SK-N-SH (cell line): ENCODE measurements around the gene RNF214. TPM values are rescaled to one million over a fixed set of nuclear protein-coding genes. Genes with fewer than 3 reads are reported as not detected.

ENCODE experiments used
- CTCF ChIA-PET: fragments of 300-600, 350-600 bp; formaldehyde crosslinking; extraction: SDS; loops from one replicate; lab custom pipeline; 2021; lab: Yijun Ruan, JAX
- POLR2A ChIA-PET: fragments of 350-600 bp; sonication (Branson Sonifier 250); formaldehyde crosslinking; extraction: SDS; loops from one replicate; lab custom pipeline; 2020; ENCODE audit warnings: antibody characterized with exemption, inconsistent platforms; lab: Yijun Ruan, JAX
- DNase-seq: peaks from one replicate; pipeline ENCODE4 v3.0.0; 2012
- H2AFZ ChIP-seq: fragments of 200-600 bp; sonication (generic); 2 replicates; pipeline ENCODE4 v1.8.1; 2016; ENCODE audit warnings: antibody characterized with exemption, mild to moderate bottlenecking, low read depth
- H3F3A ChIP-seq: fragments of 200-600 bp; sonication (generic); replicated peaks from 2 replicates; pipeline ENCODE3; 2016; ENCODE audit warnings: antibody characterized with exemption, mild to moderate bottlenecking; ENCODE audit not compliant: insufficient read depth
- H3K27ac ChIP-seq, 2 experiments: fragments of 200-500 bp in 1 of 2; fragments of 200-600 bp in 1 of 2; sonication (Bioruptor generic) in 1 of 2; sonication (generic), shearing (Covaris generic) in 1 of 2; 2 replicates each; pipeline versions ENCODE4 v1.5.1 to v1.6.1; 2014 to 2016; ENCODE audit warnings: low read depth in 2 of 2, inconsistent platforms in 1 of 2, low read length in 1 of 2, mild to moderate bottlenecking in 1 of 2, mixed read lengths in 1 of 2
- H3K27me3 ChIP-seq: fragments of 200-600 bp; sonication (generic), shearing (Covaris generic); 2 replicates; pipeline ENCODE4 v1.6.1; 2016; ENCODE audit warnings: mixed run types; ENCODE audit not compliant: insufficient read depth
- H3K36me3 ChIP-seq, 2 experiments: fragments of 200-500 bp in 1 of 2; fragments of 200-600 bp in 1 of 2; sonication (Bioruptor generic) in 1 of 2; sonication (generic) in 1 of 2; replicated peaks in 1 of 2; 2 replicates each; pipeline versions ENCODE3 to v1.5.1; 2014 to 2016; ENCODE audit warnings: low read length in 1 of 2, mild to moderate bottlenecking in 1 of 2; ENCODE audit not compliant: insufficient read depth in 2 of 2, control insufficient read depth in 1 of 2
- H3K4me1 ChIP-seq, 2 experiments: fragments of 200-500 bp in 1 of 2; fragments of 200-600 bp in 1 of 2; sonication (Bioruptor generic) in 1 of 2; sonication (generic), shearing (Covaris generic) in 1 of 2; 2 replicates each; pipeline versions ENCODE4 v1.5.1 to v1.6.1; 2014 to 2016; ENCODE audit warnings: low read depth in 1 of 2, low read length in 1 of 2, mixed run types in 1 of 2; ENCODE audit not compliant: insufficient read depth in 2 of 2, control insufficient read depth in 1 of 2
- H3K4me2 ChIP-seq: fragments of 200-600 bp; sonication (generic), shearing (Covaris generic); 2 replicates; pipeline ENCODE4 v1.6.1; 2017; ENCODE audit warnings: mixed run types
- H3K4me3 ChIP-seq, 2 experiments: fragments of 200-500 bp in 1 of 2; fragments of 200-600 bp in 1 of 2; sonication (Bioruptor generic) in 1 of 2; sonication (generic), shearing (Covaris generic) in 1 of 2; 2 replicates each; pipeline versions ENCODE4 v1.5.1 to v1.8.1; 2014 to 2016; ENCODE audit warnings: low read depth in 2 of 2, inconsistent platforms in 1 of 2, low read length in 1 of 2, mild to moderate bottlenecking in 1 of 2, mixed read lengths in 1 of 2, moderate library complexity in 1 of 2
- H3K79me2 ChIP-seq: fragments of 200-600 bp; sonication (generic); 2 replicates; pipeline ENCODE4 v1.8.1; 2017; ENCODE audit warnings: mild to moderate bottlenecking; ENCODE audit not compliant: insufficient read depth
- H3K9ac ChIP-seq: fragments of 200-600 bp; sonication (generic); 2 replicates; pipeline ENCODE4 v1.6.1; 2017; ENCODE audit warnings: mixed run types
- H3K9me2 ChIP-seq: fragments of 200-600 bp; sonication (generic); 2 replicates; pipeline ENCODE4 v1.6.1; 2017; ENCODE audit warnings: mixed run types
- H3K9me3 ChIP-seq: fragments of 200-600 bp; sonication (generic); 2 replicates; pipeline ENCODE4 v1.6.1; 2017; ENCODE audit warnings: mixed run types, mild to moderate bottlenecking, moderate library complexity
- H4K20me1 ChIP-seq: fragments of 200-600 bp; sonication (generic); 2 replicates; pipeline ENCODE4 v1.6.1; 2017; ENCODE audit warnings: mild to moderate bottlenecking, mixed run types; ENCODE audit not compliant: insufficient read depth
- CHD2 ChIP-seq: fragments of 150-350 bp; IDR thresholded peaks from 2 replicates; pipeline ENCODE4 v1.6.1; 2018; ENCODE audit warnings: low read length; ENCODE audit not compliant: partially characterized antibody
- EP300 ChIP-seq, 2 experiments: IDR thresholded peaks; 2 replicates each; pipeline versions ENCODE4 v1.4.0 to v1.6.1; 2012; ENCODE audit warnings: borderline replicate concordance in 1 of 2, low read depth in 1 of 2, low read length in 1 of 2
- EZH2phosphoT487 ChIP-seq: fragments of 200-600 bp; sonication (generic); IDR thresholded peaks from 2 replicates; pipeline ENCODE4 v1.6.1; 2017; ENCODE audit warnings: low read depth, mixed run types, mild to moderate bottlenecking, antibody characterized with exemption, moderate library complexity, borderline replicate concordance
- FOSL2 ChIP-seq: IDR thresholded peaks from 2 replicates; pipeline ENCODE4 v1.4.0; 2012; ENCODE audit warnings: low read depth, mild to moderate bottlenecking, moderate library complexity, borderline replicate concordance
- FOXJ3 ChIP-seq: sonication (generic); formaldehyde crosslinking; IDR thresholded peaks from 2 replicates; pipeline ENCODE4 v1.5.1; 2020; ENCODE audit warnings: mild to moderate bottlenecking, missing genetic modification reagents
- FOXM1 ChIP-seq: IDR thresholded peaks from 2 replicates; pipeline ENCODE4 v1.4.0; 2012; ENCODE audit warnings: low read depth, mild to moderate bottlenecking
- GABPA ChIP-seq: IDR thresholded peaks from 2 replicates; pipeline ENCODE4 v1.4.0; 2012; ENCODE audit warnings: low read depth, mild to moderate bottlenecking
- GATA2 ChIP-seq: sonication (generic); formaldehyde crosslinking; IDR thresholded peaks from 2 replicates; pipeline ENCODE4 v1.5.0; 2020; ENCODE audit warnings: mild to moderate bottlenecking, missing genetic modification reagents
- IRF3 ChIP-seq: fragments of 150-350 bp; IDR thresholded peaks from 2 replicates; pipeline ENCODE4 v1.6.1; 2016; ENCODE audit warnings: mild to moderate bottlenecking, low read depth, low read length
- JUND ChIP-seq: IDR thresholded peaks from 2 replicates; pipeline ENCODE4 v1.4.0; 2012
- MAX ChIP-seq: IDR thresholded peaks from 2 replicates; pipeline ENCODE4 v1.4.0; 2012; ENCODE audit warnings: low read depth
- MEF2A ChIP-seq: IDR thresholded peaks from 2 replicates; pipeline ENCODE4 v1.4.0; 2012; ENCODE audit warnings: low read depth, borderline replicate concordance
- NFIC ChIP-seq: IDR thresholded peaks from 2 replicates; pipeline ENCODE4 v1.4.0; 2012; ENCODE audit warnings: borderline replicate concordance
- NRF1 ChIP-seq: IDR thresholded peaks from 2 replicates; pipeline ENCODE4 v1.6.1; 2012; ENCODE audit warnings: low read depth, mild to moderate bottlenecking, low read length
- RCOR1 ChIP-seq: fragments of 150-350 bp; IDR thresholded peaks from 2 replicates; pipeline ENCODE4 v1.6.1; 2017; ENCODE audit warnings: antibody characterized with exemption, low read length
- REST ChIP-seq: IDR thresholded peaks from 2 replicates; pipeline ENCODE4 v1.6.1; 2012; ENCODE audit warnings: mild to moderate bottlenecking, low read depth, low read length, moderate library complexity
- RXRA ChIP-seq: IDR thresholded peaks from 2 replicates; pipeline ENCODE4 v1.4.0; 2012; ENCODE audit warnings: low read depth, mild to moderate bottlenecking, borderline replicate concordance
- TCF12 ChIP-seq: IDR thresholded peaks from 2 replicates; pipeline ENCODE4 v1.4.0; 2012
- TEAD4 ChIP-seq: IDR thresholded peaks from 2 replicates; pipeline ENCODE4 v1.4.0; 2012; ENCODE audit warnings: mild to moderate bottlenecking, borderline replicate concordance; ENCODE audit not compliant: insufficient read depth
- USF1 ChIP-seq: IDR thresholded peaks from 2 replicates; pipeline ENCODE4 v1.4.0; 2012; ENCODE audit warnings: low read depth, borderline replicate concordance
- YY1 ChIP-seq: IDR thresholded peaks from 2 replicates; pipeline ENCODE4 v1.4.0; 2012; ENCODE audit warnings: low read depth, mild to moderate bottlenecking
- WGBS: methylation state at CpG from one replicate; pipeline ENCODE4 v1.1.6; 2017; ENCODE audit warnings: low lambda C conversion rate; 5-methylcytosine and 5-hydroxymethylcytosine counted together
- polyA plus RNA-seq, 3 experiments: library from polyadenylated mRNA; depleted of rRNA; stranded (reverse); fragments of >200 nt; gene quantifications; 2 replicates each; pipeline ENCODE4 v1.2.3, GENCODE V29; 2012

The RNF214 gene
- polyA plus RNA-seq, 1 of the 3 experiments (the other 2 are of a cell fraction) = 15.4 TPM

GRCh38 chr11:117328375-117329010 is 96.0 kb downstream of the RNF214 start:
- Histone ChIP-seq H4K20me1 (no peaks in the 10 kb centered on the region), H3K27me3 (no peaks in the 10 kb centered on the region), H3K4me1 (peaks cover 6 to 12% of the 10 kb centered on the region in 2 experiments; a peak in 2 of 4 replicates), H3K36me3 (no peaks in the 10 kb centered on the region), H3F3A (peaks cover 15% of the 10 kb centered on the region), H3K27ac (peak overlapping the region; percentile 78 to 88), H3K79me2 (peaks cover 51% of the 10 kb centered on the region), H3K9me3 (no peaks in the 10 kb centered on the region), H3K9me2 (no peaks in the 10 kb centered on the region), H3K4me2 (peak overlapping the region; percentile 85), H3K9ac (peak overlapping the region; percentile 79), H2AFZ (peak overlapping the region; percentile 85), H3K4me3 (peak overlapping the region; percentile 68 to 95)
- WGBS = 6% methylated on average over 15 of the region's 15 CpGs
- no peak for TF ChIP-seq FOXM1
- TF ChIP-seq EZH2phosphoT487 = no peak
- no peak for TF ChIP-seq NFIC
- TF ChIP-seq RCOR1 = no peak
- TF ChIP-seq IRF3 = no peak
- TF ChIP-seq FOXJ3 = no peak
- TF ChIP-seq REST = no peak
- peak; percentile 55 for DNase-seq
- POLR2A ChIA-PET = interaction anchor here (1.0 to 2.5 kb wide), 7 partner anchors 12 to 97 kb away, joined by 3 to 8 read pairs (median 4); partner anchors contain the start of genes BACE1, PCSK7 and RNF214
- CTCF ChIA-PET = interaction anchor here (1.0 to 1.7 kb wide), 5 partner anchors 46 to 481 kb away, joined by 3 to 8 read pairs (median 4); no protein-coding TSS in a partner anchor

GRCh38 chr11:117332843-117333242 is 100.4 kb downstream of the RNF214 start:
- no peaks in the 10 kb centered on the region for H3K9me2 ChIP-seq
- ChIA-PET CTCF (interaction anchor here (0.6 kb wide), 1 partner anchor 21 kb away, joined by 3 read pairs; no protein-coding TSS in a partner anchor), POLR2A (no interaction called here)
- no peak overlapping the region for H2AFZ ChIP-seq
- peaks cover 9 to 12% of the 10 kb centered on the region in 2 experiments; a peak in 2 of 4 replicates for H3K4me1 ChIP-seq
- no peak overlapping the region for H3K9ac ChIP-seq
- H3K36me3 ChIP-seq = peaks cover 10 to 14% of the 10 kb centered on the region in 2 experiments
- DNase-seq = no peak
- no peak overlapping the region for H3K27ac ChIP-seq
- no peaks in the 10 kb centered on the region for H3K9me3 ChIP-seq
- no peaks in the 10 kb centered on the region for H3K27me3 ChIP-seq
- H3K4me2 ChIP-seq = no peak overlapping the region
- H3K4me3 ChIP-seq = no peak overlapping the region
- peaks cover 56% of the 10 kb centered on the region for H3K79me2 ChIP-seq
- 0% methylated on average over 1 of the region's 2 CpGs for WGBS
- H4K20me1 ChIP-seq = no peaks in the 10 kb centered on the region
- peaks cover 6% of the 10 kb centered on the region for H3F3A ChIP-seq
- TF ChIP-seq IRF3 = no peak
- TF ChIP-seq GABPA = no peak
- TF ChIP-seq GATA2 = no peak
- no peak for TF ChIP-seq NRF1
- TF ChIP-seq MEF2A = no peak
- no peak for TF ChIP-seq JUND
- TF ChIP-seq USF1 = no peak
- TF ChIP-seq TCF12 = no peak
- no peak for TF ChIP-seq EZH2phosphoT487
- TF ChIP-seq RXRA = no peak
- no peak for TF ChIP-seq CHD2
- no peak for TF ChIP-seq MAX
- TF ChIP-seq FOSL2 = no peak
- TF ChIP-seq TEAD4 = no peak
- no peak for TF ChIP-seq EP300 (IDR thresholded peaks at IDR 0.05; ENCODE audit: borderline replicate concordance in 1 of 2, low read depth in 1 of 2, low read length in 1 of 2)
- no peak for TF ChIP-seq YY1
